Measurements from ENCODE around the gene ROBO1.
"Not testable (repeated sequence)": the region's sequence is repeated elsewhere in the genome, so short reads cannot be mapped to it uniquely, and the experiment has no call there.

The ROBO1 gene

DNA sequence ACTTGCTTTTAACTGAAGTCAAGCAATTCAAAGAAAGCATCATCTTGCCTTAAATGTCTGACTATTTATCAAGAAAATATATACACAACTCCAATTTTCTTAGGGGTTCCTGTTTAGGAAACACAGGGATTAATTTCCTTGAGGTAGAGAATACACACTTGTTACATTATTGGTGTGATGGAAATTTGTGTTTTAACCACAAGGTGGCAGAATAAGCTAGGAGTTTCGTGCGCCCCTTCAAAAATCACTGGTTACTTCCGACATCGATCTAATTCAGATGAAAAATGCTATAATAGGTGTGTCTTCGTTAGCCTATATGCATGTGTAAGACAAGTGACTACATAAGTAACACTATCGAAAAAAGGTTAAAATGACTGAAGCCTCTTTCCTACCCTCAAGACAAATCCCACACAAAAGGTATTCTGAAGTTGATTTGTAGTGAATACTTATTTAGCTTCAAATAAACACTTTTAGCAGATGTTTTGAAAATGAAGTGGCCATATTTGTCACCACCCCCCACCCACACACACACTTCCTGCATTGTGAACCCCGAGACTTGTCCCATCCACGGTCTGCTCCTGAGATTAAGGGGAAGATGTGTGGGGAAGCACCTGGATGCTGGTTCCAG is 246.5 kb downstream of the ROBO1 start:
- no peaks in the 10 kb centered on the region for H3K36me3 ChIP-seq
- H3K9me3 ChIP-seq: no peaks in the 10 kb centered on the region
- no peaks in the 10 kb centered on the region for H3K27me3 ChIP-seq
- H3K9ac ChIP-seq: no peak overlapping the region
- no peaks in the 10 kb centered on the region for H3K4me1 ChIP-seq
- H3K4me3 ChIP-seq: no peak overlapping the region
- H3K27ac ChIP-seq: no peak overlapping the region
- no peak overlapping the region for H3K4me2 ChIP-seq
- H4K20me1 ChIP-seq: no peaks in the 10 kb centered on the region
- no peak for TF ChIP-seq Cebpa-rat (IDR thresholded peaks at IDR 0.05)

GRCh38 chr3:79517766-79518413 is 249.9 kb downstream of the ROBO1 start:
- no peak overlapping the region for H3K9ac ChIP-seq
- TF ChIP-seq Cebpa-rat (IDR thresholded peaks at IDR 0.05): no peak
- H4K20me1 ChIP-seq: no peaks in the 10 kb centered on the region
- no peak overlapping the region for H3K4me2 ChIP-seq
- no peak overlapping the region for H3K27ac ChIP-seq
- no peaks in the 10 kb centered on the region for H3K27me3 ChIP-seq
- no peaks in the 10 kb centered on the region for H3K4me1 ChIP-seq
- no peaks in the 10 kb centered on the region for H3K9me3 ChIP-seq
- no peaks in the 10 kb centered on the region for H3K36me3 ChIP-seq
- no peak overlapping the region for H3K4me3 ChIP-seq

- no peak overlapping the region for H3K27ac ChIP-seq
- no peaks in the 10 kb centered on the region for H3K27me3 ChIP-seq
- H3K9me3 ChIP-seq: no peaks in the 10 kb centered on the region
- H3K36me3 ChIP-seq: no peaks in the 10 kb centered on the region
- H3K4me1 ChIP-seq: no peaks in the 10 kb centered on the region
- no peaks in the 10 kb centered on the region for H4K20me1 ChIP-seq
- H3K4me3 ChIP-seq: no peak overlapping the region
- TF ChIP-seq Cebpa-rat (IDR thresholded peaks at IDR 0.05): no peak
- no peak overlapping the region for H3K9ac ChIP-seq
- H3K4me2 ChIP-seq: no peak overlapping the region
Observed at GRCh38 chr3:79516795-79517194, 251.0 kb downstream of the ROBO1 start.

- no peaks in the 10 kb centered on the region for H3K36me3 ChIP-seq
- H4K20me1 ChIP-seq: no peaks in the 10 kb centered on the region
- H3K27me3 ChIP-seq: no peaks in the 10 kb centered on the region
- H3K4me2 ChIP-seq: no peak overlapping the region
- no peak for TF ChIP-seq Cebpa-rat (IDR thresholded peaks at IDR 0.05)
- no peaks in the 10 kb centered on the region for H3K9me3 ChIP-seq
- no peaks in the 10 kb centered on the region for H3K4me1 ChIP-seq
- no peak overlapping the region for H3K27ac ChIP-seq
- no peak overlapping the region for H3K4me3 ChIP-seq
- no peak overlapping the region for H3K9ac ChIP-seq
Observed at GRCh38 chr3:79515072-79515471, 252.7 kb downstream of the ROBO1 start.

- Histone ChIP-seq H3K9ac (no peak overlapping the region), H4K20me1 (no peaks in the 10 kb centered on the region)
Observed at GRCh38 chr3:79514069-79514468, 253.7 kb downstream of the ROBO1 start.

DNA sequence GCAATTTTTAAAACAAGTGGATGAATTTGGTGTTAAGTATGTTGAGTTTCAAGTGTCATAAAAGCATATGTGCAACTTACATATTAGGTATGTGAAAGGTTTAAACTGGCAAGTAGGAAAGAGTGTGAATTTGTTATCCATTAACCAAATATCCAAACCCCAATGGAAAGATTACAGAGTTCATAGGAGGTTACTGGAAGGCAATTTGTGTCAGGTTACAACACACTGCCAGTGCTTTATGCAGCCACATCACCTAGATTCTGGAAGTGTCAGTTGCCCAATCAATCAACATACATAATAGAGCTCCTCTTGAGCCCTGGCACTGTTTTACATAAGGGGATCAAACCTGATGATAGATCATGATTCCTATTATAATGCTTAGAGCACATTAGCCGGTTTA is 261.0 kb downstream of the ROBO1 start:
- H3K4me3 ChIP-seq: no peak overlapping the region
- peaks cover 13% of the 10 kb centered on the region for H3K9me3 ChIP-seq
- no peak for TF ChIP-seq Cebpa-rat (IDR thresholded peaks at IDR 0.05)

More at GRCh38 chr3:79514069-79514468, 253.7 kb downstream of the ROBO1 start:
- no peak overlapping the region for H3K4me2 ChIP-seq
- no peaks in the 10 kb centered on the region for H3K36me3 ChIP-seq
- H3K4me3 ChIP-seq: no peak overlapping the region
- H3K27ac ChIP-seq: no peak overlapping the region
- no peaks in the 10 kb centered on the region for H3K4me1 ChIP-seq
- H3K9me3 ChIP-seq: no peaks in the 10 kb centered on the region
- no peak for TF ChIP-seq Cebpa-rat (IDR thresholded peaks at IDR 0.05)
- H3K27me3 ChIP-seq: no peaks in the 10 kb centered on the region

GRCh38 chr3:79502216-79502681 is 265.5 kb downstream of the ROBO1 start:
- not testable (repeated sequence) for H4K20me1 ChIP-seq, H3K9ac ChIP-seq, H3K27ac ChIP-seq, H3K4me1 ChIP-seq, H3K36me3 ChIP-seq, H3K4me2 ChIP-seq, H3K27me3 ChIP-seq, H3K4me3 ChIP-seq
- peaks cover 13% of the 10 kb centered on the region for H3K9me3 ChIP-seq

More for the DNA sequence above, 261.0 kb downstream of the ROBO1 start:
- no peak overlapping the region for H3K4me2 ChIP-seq
- H3K4me1 ChIP-seq: no peaks in the 10 kb centered on the region
- H3K27ac ChIP-seq: no peak overlapping the region
- no peaks in the 10 kb centered on the region for H3K36me3 ChIP-seq
- H4K20me1 ChIP-seq: no peaks in the 10 kb centered on the region
- H3K9ac ChIP-seq: no peak overlapping the region
- H3K27me3 ChIP-seq: no peaks in the 10 kb centered on the region

DNA sequence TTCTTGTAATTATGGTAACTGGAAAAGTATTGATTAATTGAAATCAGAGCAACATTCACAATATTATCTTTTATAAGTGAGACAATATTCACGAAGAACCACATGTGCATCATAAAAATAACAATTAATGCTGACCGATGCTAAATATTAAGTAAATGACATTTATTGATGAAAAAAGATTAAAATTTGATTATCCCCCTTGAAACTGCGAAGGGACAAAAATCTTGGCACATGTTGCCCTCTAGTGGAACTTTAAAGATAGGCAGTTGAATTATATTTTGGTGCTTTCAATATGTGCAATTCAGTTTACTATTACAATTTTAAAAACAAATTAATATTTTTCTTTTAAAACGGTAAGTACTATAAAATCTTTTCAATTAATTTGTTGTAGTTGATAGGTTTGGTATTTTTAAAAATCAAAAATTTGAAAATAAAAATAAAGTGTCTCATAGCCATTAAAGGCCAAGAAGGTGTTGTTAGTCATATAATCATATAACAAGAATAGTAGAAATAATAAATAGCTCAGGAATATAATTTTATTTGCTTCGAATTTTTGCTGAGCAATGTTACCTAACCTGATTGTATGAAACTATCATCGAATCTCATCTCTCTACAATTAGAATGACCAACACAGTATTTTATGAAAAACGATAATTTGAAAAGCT is 270.2 kb downstream of the ROBO1 start:
- Histone ChIP-seq H3K27me3 (no peaks in the 10 kb centered on the region), H3K4me1 (no peaks in the 10 kb centered on the region), H3K4me2 (no peak overlapping the region), H3K4me3 (no peak overlapping the region), H3K36me3 (no peaks in the 10 kb centered on the region), H3K9ac (no peak overlapping the region), H3K9me3 (peaks cover 9% of the 10 kb centered on the region), H3K27ac (no peak overlapping the region), H4K20me1 (no peaks in the 10 kb centered on the region)
- TF ChIP-seq Cebpa-rat (IDR thresholded peaks at IDR 0.05): no peak

GRCh38 chr3:79491029-79491641 is 276.7 kb downstream of the ROBO1 start:
- Histone ChIP-seq H3K4me1 (no peaks in the 10 kb centered on the region), H3K4me2 (no peak overlapping the region)

More at GRCh38 chr3:79491029-79491641, 276.7 kb downstream of the ROBO1 start:
- no peaks in the 10 kb centered on the region for H3K27me3 ChIP-seq
- H3K36me3 ChIP-seq: no peaks in the 10 kb centered on the region
- no peak overlapping the region for H3K9ac ChIP-seq
- no peak for TF ChIP-seq Cebpa-rat (IDR thresholded peaks at IDR 0.05)
- H4K20me1 ChIP-seq: no peaks in the 10 kb centered on the region
- no peaks in the 10 kb centered on the region for H3K9me3 ChIP-seq
- no peak overlapping the region for H3K27ac ChIP-seq
- no peak overlapping the region for H3K4me3 ChIP-seq

Measured in BLaER1 (cell line).